ENCODE results near the gene CEP41.
A peak's percentile ranks its signal among the peaks of the same experiment; 100 is the strongest.

CEP41 gene, protein sequence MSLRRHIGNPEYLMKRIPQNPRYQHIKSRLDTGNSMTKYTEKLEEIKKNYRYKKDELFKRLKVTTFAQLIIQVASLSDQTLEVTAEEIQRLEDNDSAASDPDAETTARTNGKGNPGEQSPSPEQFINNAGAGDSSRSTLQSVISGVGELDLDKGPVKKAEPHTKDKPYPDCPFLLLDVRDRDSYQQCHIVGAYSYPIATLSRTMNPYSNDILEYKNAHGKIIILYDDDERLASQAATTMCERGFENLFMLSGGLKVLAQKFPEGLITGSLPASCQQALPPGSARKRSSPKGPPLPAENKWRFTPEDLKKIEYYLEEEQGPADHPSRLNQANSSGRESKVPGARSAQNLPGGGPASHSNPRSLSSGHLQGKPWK

DNA sequence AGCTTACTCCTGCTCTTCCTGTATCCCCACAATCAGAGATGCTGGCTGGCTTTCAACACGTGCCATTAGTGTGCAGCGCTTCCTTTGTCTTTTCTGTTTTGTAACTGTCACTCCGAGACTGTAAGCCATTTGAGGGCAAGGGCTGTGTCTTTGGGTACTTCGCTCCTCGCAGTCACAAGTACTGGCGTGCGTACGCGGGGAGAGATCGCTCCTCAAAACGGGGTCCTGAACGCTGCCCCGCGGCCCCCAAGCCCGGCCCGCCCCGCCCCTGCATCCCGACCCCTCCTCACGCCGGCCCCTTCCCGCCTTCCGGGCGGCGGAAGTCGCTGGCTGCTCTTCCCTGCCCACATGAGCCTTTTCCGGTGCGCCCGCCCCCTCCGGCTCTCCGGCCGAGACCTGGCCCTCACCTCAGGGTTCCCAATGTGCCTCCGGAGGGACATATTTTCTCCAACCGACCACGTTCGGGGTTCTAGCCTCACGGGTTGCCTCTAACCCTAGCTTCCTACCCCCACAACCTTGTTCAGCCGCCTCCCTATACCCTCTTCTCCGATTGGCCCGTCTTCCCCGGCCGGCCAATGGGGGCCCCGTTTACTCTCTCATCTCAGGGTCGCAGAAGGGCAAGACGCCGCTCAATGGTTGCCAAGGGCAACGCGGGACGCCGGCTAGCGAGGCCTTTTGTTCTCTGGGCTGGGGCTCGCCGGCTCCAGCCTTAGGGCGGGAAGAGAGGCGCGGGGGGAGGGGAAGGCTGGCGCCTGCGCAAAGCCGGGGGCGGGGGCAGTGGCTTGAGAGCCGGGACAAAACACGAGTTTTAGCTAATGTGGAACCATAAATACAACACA lies at the start of gene CEP41:
Gene CEP41, minus strand, starts transcription at position 490 of the 839 bp plus-strand sequence. Its CDS starts 50 bp downstream, at position 440.
- DNase-seq (ENCODE audit: low read depth in 2 of 2), result peak; percentile 89 to 96

DNA sequence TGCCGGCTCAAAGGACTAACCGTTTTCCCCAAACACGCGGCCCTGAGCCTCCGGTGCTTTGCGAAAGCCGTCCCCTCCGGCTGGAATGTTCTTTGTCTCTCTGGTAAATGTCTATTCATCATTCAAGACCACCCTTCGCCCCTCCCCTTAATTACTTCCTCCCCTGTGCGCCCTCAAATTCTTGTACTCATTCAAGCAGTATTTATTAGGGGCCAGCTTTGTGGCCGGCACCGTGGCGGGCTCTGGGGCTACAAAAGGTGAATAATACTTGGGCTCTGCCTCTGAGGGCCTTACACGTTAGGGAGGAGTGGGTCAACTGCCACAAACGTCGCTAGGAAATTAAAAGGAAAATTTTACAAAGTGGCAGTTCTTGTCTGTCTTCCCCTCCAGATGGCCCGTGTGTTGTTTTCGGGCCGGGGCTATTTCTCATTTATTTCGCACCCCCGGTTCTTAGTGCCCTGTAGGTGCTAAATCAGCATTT lies 49.5 kb upstream of the CEP41 start:
- no peak for DNase-seq (ENCODE audit: low read depth in 2 of 2)

DNA sequence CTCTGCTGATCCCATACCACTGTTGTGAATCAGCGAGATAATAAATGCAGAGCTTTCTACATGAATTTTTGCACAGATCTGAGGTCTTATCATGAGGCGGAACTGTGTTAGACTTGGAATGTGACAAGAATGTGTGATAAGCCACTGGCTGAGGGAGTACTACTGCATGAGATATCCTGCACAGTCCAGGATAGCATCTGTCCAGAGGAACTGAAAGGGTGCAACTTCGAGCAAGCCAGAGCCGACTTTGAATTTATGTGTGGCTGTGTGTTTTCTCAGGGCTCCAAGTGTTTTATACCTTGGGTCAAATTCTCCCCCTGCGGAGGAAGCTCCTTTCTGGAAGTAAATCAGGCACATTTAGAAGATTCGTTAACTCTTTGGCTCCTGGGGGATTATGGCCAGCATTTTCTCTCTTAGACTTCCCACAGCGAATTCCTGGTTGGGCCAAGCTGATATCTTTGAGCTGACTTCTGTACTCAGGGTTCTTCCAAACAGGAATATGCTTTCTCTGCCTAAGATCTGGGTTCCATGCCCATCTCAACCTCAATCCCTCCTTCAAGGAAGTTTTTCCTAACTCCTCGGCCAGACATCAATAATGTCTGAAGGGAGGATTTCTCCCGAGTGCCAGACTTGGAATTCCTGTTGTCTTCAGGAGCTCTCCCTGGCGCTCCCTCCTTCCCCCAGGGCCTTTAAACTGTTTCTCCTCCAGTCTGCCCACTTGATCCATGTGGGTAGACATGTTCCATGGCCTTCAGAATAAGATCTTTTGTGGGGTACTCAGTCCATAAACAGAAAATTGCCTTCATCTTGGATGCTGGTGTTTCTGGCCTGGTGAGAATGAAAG lies 48.5 kb upstream of the CEP41 start:
- DNase-seq (ENCODE audit: low read depth in 2 of 2), result no peak

DNA sequence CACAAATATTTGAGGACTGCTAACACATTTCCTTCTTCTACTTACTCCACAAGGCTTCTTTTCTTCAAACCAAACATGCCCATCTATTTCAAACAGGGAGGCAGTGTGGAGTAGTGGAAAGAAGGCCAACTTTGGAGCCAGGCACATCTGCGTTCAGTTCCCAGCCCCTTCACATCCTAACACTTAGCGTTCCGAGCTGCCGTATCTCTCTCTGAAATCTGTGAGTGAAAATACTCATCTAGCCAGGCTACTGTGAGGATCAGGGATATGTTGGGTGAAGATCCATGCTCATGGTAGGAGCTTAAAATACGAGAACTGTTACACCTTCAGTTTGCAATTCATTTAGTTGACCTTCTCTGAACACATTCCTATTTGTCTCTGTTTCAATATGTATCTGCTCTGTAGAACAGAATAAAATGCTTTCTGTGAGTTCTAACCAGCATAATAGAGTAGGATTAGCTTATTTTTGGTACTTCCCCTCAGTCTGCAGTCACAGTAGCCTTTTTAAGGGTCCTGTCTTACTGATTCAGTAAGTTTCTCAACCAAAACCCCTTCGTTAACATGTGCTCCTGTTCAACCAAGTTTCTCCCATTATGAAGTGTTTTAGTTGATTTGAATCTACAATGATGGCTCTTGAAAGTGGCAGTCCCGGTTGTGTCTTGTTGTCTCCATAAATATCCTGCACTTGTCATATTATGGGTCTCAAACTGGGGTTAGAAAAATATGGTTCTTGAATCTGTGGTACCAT lies 47.8 kb upstream of the CEP41 start:
- no peak for DNase-seq (ENCODE audit: low read depth in 2 of 2)

DNA sequence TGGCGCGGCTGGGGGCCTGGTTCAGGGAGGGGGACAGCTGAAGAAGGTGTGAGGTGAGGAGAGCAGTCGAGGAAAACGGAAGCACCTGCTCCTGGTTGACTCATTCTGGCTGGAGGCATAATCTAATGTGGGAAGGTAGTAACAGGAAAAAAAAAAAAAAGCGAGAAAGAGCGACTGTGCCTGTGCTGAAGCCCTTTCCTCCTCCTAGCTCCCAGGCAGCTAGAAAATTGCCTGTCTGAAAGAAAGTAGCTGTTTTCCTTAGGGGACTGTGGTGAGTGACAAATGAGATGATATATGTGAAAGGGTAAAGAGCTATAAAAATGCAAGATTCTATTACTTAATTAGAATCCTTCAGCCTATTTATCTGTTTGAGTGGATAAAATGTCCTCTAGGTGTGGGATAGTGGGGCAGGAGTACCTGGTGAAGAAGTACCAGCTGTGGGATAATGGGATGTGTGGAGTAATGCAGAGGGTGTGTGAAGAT lies 46.2 kb upstream of the CEP41 start:
- no peak for DNase-seq (ENCODE audit: low read depth in 2 of 2)

DNA sequence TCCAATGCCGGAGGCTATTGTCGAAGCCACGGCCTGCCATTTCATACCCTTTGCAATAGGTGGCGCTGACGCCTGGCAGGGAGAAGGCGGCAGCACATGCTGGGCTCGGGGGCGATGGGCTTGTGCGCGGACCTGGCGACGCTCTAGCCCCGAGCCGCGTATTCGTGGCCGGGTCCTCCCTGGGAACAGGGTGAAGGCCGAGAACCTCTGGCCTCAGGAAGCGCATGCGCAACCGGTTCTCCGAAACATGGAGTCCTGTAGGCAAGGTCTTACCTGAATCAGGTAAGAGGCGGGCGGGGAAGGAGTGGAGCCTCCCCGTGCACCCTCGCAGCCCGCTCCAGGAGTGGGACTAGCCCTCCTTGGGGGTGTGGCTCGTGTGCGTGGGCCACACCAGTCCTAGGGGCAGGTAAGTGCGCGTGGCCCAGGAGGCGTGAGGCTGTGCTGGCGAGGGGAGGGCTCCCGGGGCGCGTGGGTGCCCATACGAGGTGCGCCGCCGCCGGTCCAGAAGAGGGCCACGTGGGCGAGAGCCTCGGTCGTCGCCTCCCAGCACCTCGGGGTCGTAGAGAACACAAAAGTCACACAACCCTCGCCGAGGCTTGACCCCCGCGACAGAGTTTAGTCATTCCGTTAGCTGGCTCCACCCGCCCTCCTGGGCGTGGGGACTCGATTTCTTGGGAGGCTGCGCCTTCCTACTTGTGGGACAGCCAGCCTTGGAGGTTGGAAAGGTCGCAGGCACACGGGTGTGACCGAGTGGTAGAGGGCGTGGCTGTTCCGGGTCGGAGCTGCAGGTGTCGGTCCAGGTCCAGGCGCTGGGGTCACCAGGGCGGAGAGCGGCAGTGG lies 45.5 kb upstream of the CEP41 start:
- peak; percentile 19 to 43 for DNase-seq (ENCODE audit: low read depth in 2 of 2)

DNA sequence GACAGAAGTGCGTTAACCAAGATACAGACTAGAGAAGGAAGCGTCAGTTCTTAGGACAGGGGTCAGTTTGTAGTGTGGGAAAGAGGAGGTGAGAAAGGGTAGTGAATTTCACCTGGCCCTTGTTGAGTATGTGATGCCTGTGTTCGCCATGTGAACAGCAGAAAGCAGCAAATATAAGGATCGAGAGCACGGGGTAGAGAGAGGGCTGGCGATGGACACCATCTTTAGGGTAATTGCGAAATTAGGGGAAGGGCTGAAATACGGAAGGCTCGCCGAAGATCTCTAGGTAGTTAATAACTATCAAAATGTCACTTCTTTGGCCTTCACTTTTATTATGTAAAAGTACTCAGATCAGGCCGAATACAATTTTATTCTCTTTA lies 44.9 kb upstream of the CEP41 start:
- DNase-seq (ENCODE audit: low read depth in 2 of 2), result no peak

DNA sequence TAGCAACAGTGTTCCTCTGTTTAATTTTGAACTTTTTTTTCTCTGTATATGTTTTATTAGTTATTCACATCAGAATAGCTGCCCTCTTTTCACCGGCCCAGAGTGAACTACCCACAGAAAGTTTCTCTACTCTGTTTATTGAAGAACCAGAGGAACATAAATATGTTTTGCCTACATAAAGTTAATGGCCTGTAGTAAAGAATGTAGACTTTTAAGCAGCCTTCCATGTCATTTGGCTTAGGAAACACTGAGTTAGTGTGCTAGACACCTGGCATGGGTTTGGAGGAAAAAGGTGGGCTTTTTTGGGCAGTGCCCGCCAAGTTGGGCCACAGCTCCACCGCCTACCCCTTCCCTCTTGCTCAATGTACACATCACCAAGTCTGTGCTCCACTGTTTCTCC lies 42.2 kb upstream of the CEP41 start:
- DNase-seq (ENCODE audit: low read depth in 2 of 2), result no peak

DNA sequence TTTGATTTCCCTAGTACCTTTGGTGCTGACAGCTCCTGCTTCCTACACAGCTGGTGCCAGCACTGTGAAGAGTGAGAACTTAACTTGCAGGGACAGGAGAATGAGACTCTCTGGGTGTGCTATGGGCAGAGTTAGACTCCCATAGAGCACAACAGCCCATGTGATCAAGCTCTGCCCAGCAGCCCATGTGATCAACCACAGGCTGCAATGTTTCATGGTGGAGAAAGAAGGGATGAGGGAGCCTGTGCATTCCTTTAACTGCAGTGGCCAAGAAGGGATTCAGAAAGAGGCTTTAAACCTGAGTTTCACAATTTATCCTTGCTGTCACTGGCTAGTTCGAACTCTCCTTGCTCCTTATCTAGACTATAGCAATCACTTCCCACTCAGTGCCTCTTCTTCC lies 41.1 kb upstream of the CEP41 start:
- DNase-seq (ENCODE audit: low read depth in 2 of 2), result no peak

DNA sequence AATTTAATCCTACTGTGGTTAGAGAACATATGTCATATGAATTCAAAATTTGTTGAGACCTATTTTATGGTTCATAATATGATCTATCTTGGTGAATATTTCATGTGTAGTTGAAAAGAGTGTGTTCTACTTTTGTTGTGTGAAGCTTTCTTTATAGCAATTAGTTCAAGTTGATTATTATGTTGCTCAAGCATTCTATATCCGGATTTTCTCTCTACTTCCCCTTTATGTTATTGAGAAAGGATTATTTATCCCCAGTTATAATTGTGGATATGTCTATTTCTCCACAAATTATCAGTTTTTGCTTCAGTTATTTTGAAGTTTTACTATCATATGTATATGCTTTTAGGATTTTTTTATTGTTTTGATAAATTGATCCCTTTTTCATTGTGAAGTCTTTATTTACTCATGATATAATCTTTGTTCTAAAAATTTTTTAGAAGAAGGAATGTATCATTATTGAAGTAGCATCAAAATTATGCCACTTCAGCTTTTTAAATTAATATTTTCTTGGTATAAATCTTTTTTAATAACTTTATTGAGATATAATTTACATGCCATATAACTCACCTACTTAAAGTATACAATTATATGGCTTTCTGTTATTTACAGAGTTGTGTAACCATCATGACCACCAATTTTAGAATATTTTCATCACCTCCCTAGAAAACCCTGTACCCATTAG lies 39.0 kb upstream of the CEP41 start:
- no peak for DNase-seq (ENCODE audit: low read depth in 2 of 2)

DNA sequence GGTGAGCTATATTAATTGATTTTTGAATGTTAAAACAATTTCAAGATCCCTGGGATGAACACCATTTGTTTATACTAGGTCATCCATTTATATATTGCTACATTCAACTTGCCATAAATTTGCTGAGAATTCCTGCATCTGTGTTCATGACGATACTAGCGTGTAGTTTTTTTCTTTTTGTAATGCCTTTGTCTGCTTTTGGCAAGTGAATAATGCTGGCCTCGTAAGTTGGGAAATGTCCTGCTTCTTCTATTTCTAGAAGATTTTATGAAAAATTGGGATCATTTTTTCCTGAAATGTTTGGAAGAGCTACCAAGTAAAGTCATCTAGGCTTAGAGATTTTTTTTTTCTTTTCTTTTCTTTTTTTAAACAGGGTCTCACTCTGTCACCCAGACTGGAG lies 38.2 kb upstream of the CEP41 start:
- DNase-seq (ENCODE audit: low read depth in 2 of 2), result no peak

DNA sequence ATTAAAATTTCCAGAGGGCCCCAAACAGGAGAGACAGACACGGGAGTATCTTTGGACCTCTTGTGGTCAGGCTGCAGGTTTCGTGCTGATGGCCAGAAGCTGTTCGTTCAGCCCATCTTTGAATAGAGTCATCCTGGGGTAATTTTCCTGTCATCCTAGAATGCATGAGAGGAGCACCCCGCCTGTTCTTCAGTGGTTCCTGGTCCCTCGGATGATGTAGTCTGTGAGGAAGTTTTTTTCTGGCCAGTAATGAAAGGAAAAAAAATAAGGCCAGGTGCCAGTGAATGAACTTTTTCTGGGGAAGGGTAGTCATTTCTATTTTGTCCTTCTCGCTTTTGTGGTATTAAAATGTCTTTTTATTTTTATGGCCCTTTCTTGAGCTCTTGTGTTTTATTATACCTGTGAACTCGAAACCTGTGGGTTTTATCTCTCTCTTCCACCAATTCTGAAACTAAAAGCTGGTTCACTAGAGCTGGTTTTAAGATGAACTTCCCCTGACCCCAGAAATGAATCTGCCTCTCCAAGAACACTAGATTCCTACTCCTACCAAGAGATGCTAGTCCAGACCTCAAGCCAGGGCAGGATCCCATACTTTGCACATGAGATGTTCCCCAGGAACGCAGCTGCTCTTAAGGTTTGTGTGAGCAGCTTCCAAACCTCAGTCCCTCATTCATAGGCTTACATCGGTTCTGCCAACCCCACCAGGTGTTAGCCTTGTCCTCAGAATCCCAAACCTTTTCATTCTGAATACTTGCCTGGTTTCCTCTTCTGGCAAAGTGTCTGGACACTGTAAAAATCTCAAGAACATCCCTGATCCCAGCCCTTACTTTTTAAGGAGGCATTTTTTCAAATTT lies 35.7 kb upstream of the CEP41 start:
- no peak for DNase-seq (ENCODE audit: low read depth in 2 of 2)

DNA sequence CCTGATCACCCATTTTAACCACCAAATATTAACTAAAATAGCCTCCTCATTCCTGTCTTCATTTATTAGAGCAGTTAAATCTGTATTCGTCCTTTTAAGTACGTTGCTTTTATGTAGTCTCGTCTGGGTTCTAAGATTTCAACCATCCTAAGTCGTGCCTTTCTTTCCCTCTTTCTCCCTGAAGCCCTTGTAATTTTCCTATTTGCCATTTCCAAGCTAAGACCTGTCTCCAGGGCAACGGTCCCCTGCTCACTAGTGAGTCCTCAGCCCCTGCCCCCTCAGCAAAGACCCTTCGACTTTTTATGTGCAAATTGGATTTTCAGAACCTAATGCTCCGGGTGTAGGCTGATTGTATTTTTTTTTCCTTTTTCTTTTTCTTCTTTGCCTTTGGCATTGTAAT lies 35.0 kb upstream of the CEP41 start:
- DNase-seq (ENCODE audit: low read depth in 2 of 2), result no peak

DNA sequence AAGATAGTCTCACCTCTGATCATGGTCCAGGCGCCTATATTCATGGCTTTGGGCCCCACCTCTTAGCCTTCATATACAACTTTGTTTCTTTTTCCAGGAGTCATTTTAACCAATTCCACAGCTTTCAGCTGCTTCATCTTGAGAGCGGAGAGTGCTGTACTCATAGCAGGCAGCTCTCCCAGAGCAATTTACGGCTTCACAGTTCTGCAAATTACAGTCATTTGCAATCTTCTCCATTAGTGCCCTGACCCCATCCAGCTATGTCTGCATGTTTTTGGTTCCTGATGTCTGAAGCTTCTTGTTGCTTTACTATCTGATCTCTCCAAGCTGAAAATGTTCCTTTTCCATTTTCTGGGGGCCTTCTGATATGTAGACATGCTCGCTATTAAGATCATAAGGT lies 33.1 kb upstream of the CEP41 start:
- DNase-seq (ENCODE audit: low read depth in 2 of 2), result no peak

DNA sequence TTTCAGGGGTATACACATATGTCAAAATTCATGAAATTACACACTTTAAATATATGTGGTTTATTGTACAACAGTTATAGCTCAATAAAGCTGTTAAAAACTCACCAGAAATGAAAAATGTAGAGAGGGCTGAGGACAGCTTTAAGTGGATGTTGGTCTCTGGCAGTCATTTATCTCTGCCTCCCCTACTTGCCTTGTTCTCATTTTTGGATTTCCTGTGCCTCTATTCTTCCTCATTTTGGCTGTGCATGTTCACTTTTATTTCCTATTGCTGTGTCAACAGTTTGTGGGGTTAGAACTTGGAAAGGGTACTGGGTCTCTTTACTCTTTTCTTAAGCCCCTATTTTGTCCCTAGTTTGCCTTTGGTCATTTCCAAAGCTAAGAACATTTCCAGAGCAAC lies 32.5 kb upstream of the CEP41 start:
- no peak for DNase-seq (ENCODE audit: low read depth in 2 of 2)

DNA sequence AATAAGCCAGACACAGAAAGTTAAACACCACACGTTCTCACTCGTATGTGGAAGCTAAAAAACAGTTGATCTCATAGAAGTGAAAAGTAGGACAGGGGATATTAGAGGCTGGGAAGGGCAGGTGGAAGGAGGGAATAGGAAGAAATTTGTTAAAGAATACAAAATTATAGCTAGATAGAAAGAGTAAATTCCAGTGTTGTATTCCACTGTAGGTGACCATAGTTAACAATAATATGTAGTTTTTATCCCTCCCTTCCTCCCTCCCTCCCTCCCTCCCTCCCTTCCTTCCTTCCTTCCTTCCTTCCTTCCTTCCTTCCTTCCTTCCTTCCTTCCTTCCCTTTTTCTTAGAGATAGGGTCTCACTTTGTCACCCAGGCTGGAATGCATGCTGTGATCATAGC lies 31.2 kb upstream of the CEP41 start:
- no peak for DNase-seq (ENCODE audit: low read depth in 2 of 2)

DNA sequence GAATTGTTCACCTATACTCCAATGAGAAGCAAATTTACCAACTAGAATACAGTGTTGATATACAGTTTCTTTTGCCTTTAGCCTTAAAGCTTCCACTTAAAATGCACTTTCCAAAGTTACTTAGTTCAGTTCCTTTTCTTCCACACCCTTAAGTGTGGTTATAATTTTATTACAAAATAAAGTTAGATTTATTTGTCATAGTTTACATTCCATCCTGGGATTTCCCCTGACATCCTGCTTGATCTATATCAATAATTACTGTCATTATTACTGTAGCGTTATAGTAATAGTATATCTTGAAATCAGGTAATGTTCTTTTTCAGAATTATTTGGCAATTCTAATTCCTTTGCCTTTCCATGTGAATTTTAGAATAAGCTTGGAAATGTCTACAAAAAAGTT lies 27.8 kb upstream of the CEP41 start:
- DNase-seq (ENCODE audit: low read depth in 2 of 2), result no peak

DNA sequence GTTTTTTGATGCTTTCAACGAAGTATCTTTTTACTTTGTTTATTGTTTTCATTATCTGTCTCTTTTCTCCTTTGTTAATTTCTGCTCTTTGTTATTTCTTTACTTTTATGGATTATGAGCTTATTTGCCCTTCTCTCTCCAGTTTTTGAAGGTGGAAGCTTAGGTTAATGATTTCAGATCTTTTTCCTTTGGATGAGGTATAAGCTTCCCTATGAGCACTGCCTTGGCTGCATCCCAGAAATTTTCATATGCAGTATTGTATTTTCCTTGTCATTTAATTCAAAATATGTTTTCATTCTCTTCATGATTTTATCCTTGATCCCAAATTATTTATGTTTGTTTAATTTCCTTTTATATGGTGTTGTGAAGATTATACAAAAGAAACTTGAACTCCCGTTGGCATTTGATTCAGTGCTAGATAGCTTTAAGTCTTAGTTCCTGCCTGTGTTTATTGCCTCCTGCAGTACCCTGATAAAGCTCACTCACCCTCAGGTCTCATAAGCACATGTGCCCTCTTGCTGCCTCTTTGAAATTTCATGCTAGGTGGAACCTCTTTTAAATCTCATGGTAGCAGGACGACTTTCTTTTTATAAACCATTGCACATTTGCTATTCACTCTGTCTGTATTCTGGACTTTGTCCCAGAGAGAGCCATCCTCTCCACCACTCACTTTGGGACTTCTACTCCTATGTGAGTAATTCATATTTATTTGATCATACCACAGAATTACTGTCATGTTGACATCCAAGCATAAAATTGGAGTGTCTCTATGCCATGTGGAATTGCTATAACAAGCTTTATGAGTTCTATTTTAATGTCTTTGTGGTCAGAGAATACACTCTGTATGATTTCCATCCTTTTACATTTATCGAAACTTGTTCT lies 23.0 kb upstream of the CEP41 start:
- DNase-seq (ENCODE audit: low read depth in 2 of 2), result no peak

Data from stimulated activated CD4-positive, alpha-beta T cell treated with anti-CD3 and anti-CD28 coated beads, Interleukin-12 subunit alpha, Interleukin-12 subunit beta, amount 100 ng/mL, for 24 hours (primary cell).